BLaER1 (cell line): Measurements from ENCODE around the gene MZT2B.
"Not testable (repeated sequence)": the region's sequence is repeated elsewhere in the genome, so short reads cannot be mapped to it uniquely, and the experiment has no call there.

Experiments used
- H3K27ac ChIP-seq: shearing (Covaris generic); formaldehyde crosslinking; 2 replicates; pipeline ENCODE4 v1.8.1; 2022
- H3K27me3 ChIP-seq: shearing (Covaris generic); formaldehyde crosslinking; 2 replicates; pipeline ENCODE4 v1.8.1; 2022
- H3K36me3 ChIP-seq: shearing (Covaris generic); formaldehyde crosslinking; 2 replicates; pipeline ENCODE4 v1.8.1; 2022
- H3K4me1 ChIP-seq: shearing (Covaris generic); formaldehyde crosslinking; 2 replicates; pipeline ENCODE4 v1.8.1; 2022
- H3K4me2 ChIP-seq: shearing (Covaris generic); formaldehyde crosslinking; 2 replicates; pipeline ENCODE4 v1.8.1; 2022
- H3K4me3 ChIP-seq: shearing (Covaris generic); formaldehyde crosslinking; 2 replicates; pipeline ENCODE4 v1.8.1; 2022
- H3K9ac ChIP-seq: shearing (Covaris generic); formaldehyde crosslinking; 2 replicates; pipeline ENCODE4 v1.8.1; 2022
- H3K9me3 ChIP-seq: shearing (Covaris generic); formaldehyde crosslinking; 2 replicates; pipeline ENCODE4 v1.8.1; 2022
- H4K20me1 ChIP-seq: shearing (Covaris generic); formaldehyde crosslinking; 2 replicates; pipeline ENCODE4 v1.8.1; 2022
- Cebpa-rat ChIP-seq: shearing (Covaris generic); IDR thresholded peaks from 2 replicates; pipeline ENCODE4 v1.8.1; 2022

The MZT2B gene

GRCh38 chr2:130231656-130232055, 49.6 kb downstream of the MZT2B start:
- Histone ChIP-seq H3K4me2 (no peak overlapping the region), H3K4me3 (no peak overlapping the region)
- no peak for TF ChIP-seq Cebpa-rat

GRCh38 chr2:130233066-130233465, 51.0 kb downstream of the MZT2B start:
- H3K9me3 ChIP-seq, H3K36me3 ChIP-seq, H3K9ac ChIP-seq, H4K20me1 ChIP-seq, H3K4me3 ChIP-seq, H3K27me3 ChIP-seq, H3K27ac ChIP-seq, H3K4me2 ChIP-seq, H3K4me1 ChIP-seq: not testable (repeated sequence)

More at GRCh38 chr2:130231656-130232055, 49.6 kb downstream of the MZT2B start:
- H3K27me3 ChIP-seq = no peaks in the 10 kb centered on the region
- no peaks in the 10 kb centered on the region for H3K36me3 ChIP-seq
- H3K9ac ChIP-seq = no peak overlapping the region
- H3K4me1 ChIP-seq = no peaks in the 10 kb centered on the region
- no peaks in the 10 kb centered on the region for H4K20me1 ChIP-seq
- peaks cover 6% of the 10 kb centered on the region; the same call in 1 of the 2 replicates for H3K9me3 ChIP-seq
- H3K27ac ChIP-seq = no peak overlapping the region

- H3K27ac ChIP-seq, H3K4me1 ChIP-seq, H3K9ac ChIP-seq, H3K36me3 ChIP-seq, H3K4me3 ChIP-seq, H3K27me3 ChIP-seq, H3K9me3 ChIP-seq, H3K4me2 ChIP-seq, H4K20me1 ChIP-seq: not testable (repeated sequence)
These were observed 57.5 kb downstream of the MZT2B start for GRCh38 chr2:130239581-130239980.
